Large intestine (tissue), 3 donors: Measurements from ENCODE around the gene DLK1. TPM values are rescaled to one million over a fixed set of nuclear protein-coding genes. Genes with fewer than 3 reads are reported as not detected.
A peak's percentile ranks its signal among the peaks of the same experiment; 100 is the strongest.

ENCODE experiments used
- DNase-seq, 2 donors: peaks; one replicate each; pipeline versions ENCODE4 v3.0.0 to v3.0.0-alpha.2; 2013
- H3K27ac ChIP-seq: one replicate; pipeline ENCODE4 v1.5.1; 2013; ENCODE audit warnings: low read length
- H3K27me3 ChIP-seq: 2 replicates; pipeline ENCODE4 v1.6.1; 2013; ENCODE audit warnings: low read length; ENCODE audit not compliant: control insufficient read depth, insufficient read depth
- H3K36me3 ChIP-seq: 2 replicates; pipeline ENCODE4 v1.6.1; 2013; ENCODE audit warnings: low read length; ENCODE audit not compliant: control insufficient read depth, insufficient read depth
- H3K4me1 ChIP-seq: one replicate; pipeline ENCODE4 v1.6.1; 2013; ENCODE audit warnings: low read length; ENCODE audit not compliant: control insufficient read depth, insufficient read depth
- H3K4me3 ChIP-seq: one replicate; pipeline ENCODE4 v1.5.1; 2013; ENCODE audit warnings: low read length
- H3K9me3 ChIP-seq: one replicate; pipeline ENCODE4 v1.6.1; 2013; ENCODE audit warnings: mild to moderate bottlenecking, low read depth, low read length, moderate library complexity; ENCODE audit not compliant: control insufficient read depth
- WGBS: methylation state at CpG from one replicate; pipeline ENCODE4 v1.1.5; 2013; ENCODE audit warnings: low lambda C conversion rate; ENCODE audit not compliant: insufficient coverage; 5-methylcytosine and 5-hydroxymethylcytosine counted together
- polyA plus RNA-seq: library from polyadenylated mRNA; unstranded; fragments of 120-200 nt; gene quantifications from one replicate; pipeline ENCODE4 v1.2.1, GENCODE V29; 2013

DLK1 gene
- polyA plus RNA-seq, 1 donor = 25.2 TPM

DNA sequence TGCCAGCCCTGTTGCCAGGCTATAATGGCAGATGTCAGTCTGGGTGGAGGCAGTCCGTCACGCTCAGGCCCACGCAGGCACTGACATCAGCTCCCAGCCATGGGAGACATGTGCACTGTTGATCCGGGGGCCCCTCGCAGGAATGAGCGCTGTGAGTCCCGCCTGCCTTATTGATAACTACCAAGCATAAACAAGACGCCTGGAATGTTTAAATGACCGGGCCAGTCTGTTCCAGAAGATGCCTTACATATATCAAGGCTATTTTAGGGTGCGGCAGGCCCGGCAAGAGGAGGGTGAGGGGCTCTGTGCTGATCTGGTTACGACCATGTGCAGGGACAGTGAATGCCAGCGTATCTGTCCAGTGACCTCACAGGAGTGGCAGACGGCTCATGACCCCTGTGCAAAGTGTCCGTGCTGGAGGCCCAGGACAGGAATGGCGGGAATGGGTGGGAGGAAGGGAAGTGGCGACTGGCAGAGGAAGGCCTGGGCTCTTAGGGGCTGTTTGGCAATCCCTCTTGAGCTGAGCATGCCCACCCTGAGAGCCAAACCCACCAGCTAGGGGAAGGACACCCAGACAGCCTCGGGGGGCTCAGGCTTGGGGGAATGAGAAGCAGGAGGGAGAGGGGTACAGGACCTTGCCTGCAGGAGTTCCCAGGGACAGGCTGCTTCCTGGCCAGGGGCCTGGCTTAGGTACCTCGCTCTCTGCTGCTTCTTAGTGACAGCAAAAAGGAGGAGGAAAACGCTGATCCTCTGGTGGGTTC lies 49.3 kb downstream of the DLK1 start:
- H3K4me1 ChIP-seq = no peaks in the 10 kb centered on the region
- peak; percentile 19 to 24 for DNase-seq
- no peak overlapping the region for H3K27ac ChIP-seq
- no CpG with 5 or more reads among the region's 20 CpGs for WGBS
- peaks cover 3% of the 10 kb centered on the region for H3K9me3 ChIP-seq
- no peaks in the 10 kb centered on the region for H3K27me3 ChIP-seq
- no peaks in the 10 kb centered on the region for H3K36me3 ChIP-seq
- no peak overlapping the region for H3K4me3 ChIP-seq

- H3K9me3 ChIP-seq = no peaks in the 10 kb centered on the region
- no peak overlapping the region for H3K27ac ChIP-seq
- H3K27me3 ChIP-seq = no peaks in the 10 kb centered on the region
- no peak overlapping the region for H3K4me3 ChIP-seq
- DNase-seq = no peak
- H3K4me1 ChIP-seq = no peaks in the 10 kb centered on the region
- no CpG with 5 or more reads among the region's 14 CpGs for WGBS
- no peaks in the 10 kb centered on the region for H3K36me3 ChIP-seq
Observed at GRCh38 chr14:100776681-100777365, 50.1 kb downstream of the DLK1 start.

DNA sequence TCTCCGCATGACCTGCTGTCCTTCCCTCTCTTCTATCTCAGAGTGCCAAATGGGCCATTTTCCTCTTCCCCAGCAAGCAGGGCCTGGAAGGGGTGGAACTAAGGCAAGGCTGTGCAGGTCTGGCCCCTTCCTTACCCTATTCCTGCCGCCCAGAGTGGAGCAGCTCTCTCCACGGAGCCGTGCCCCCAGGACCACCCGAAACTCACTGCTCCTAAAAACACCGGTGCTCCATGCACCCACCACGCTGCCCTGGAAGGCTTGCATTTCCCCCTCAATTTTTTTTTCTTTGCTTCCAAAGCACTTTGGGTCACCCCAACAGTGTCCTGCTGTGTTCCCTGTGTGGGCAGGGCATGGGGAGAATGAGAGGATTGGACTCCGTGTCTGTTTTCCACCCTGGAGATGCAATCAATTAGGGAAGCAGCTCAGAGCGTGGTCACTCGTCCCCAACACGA lies 50.7 kb downstream of the DLK1 start:
- Histone ChIP-seq H3K36me3 (no peaks in the 10 kb centered on the region), H3K4me1 (no peaks in the 10 kb centered on the region), H3K4me3 (no peak overlapping the region), H3K27ac (no peak overlapping the region), H3K27me3 (no peaks in the 10 kb centered on the region), H3K9me3 (no peaks in the 10 kb centered on the region)
- no peak for DNase-seq
- WGBS = no CpG with 5 or more reads among the region's 11 CpGs

GRCh38 chr14:100777818-100778525 lies 51.3 kb downstream of the DLK1 start:
- WGBS = no CpG with 5 or more reads among the region's 22 CpGs
- no peaks in the 10 kb centered on the region for H3K36me3 ChIP-seq
- H3K27ac ChIP-seq = no peak overlapping the region
- H3K9me3 ChIP-seq = no peaks in the 10 kb centered on the region
- no peak for DNase-seq
- no peaks in the 10 kb centered on the region for H3K27me3 ChIP-seq
- no peak overlapping the region for H3K4me3 ChIP-seq
- H3K4me1 ChIP-seq = no peaks in the 10 kb centered on the region

- Histone ChIP-seq H3K27ac (no peak overlapping the region), H3K9me3 (no peaks in the 10 kb centered on the region), H3K4me3 (no peak overlapping the region), H3K36me3 (no peaks in the 10 kb centered on the region), H3K4me1 (no peaks in the 10 kb centered on the region), H3K27me3 (no peaks in the 10 kb centered on the region)
- no CpG with 5 or more reads among the region's 7 CpGs for WGBS
- no peak for DNase-seq
Observed at GRCh38 chr14:100778526-100778882, 51.8 kb downstream of the DLK1 start.

DNA sequence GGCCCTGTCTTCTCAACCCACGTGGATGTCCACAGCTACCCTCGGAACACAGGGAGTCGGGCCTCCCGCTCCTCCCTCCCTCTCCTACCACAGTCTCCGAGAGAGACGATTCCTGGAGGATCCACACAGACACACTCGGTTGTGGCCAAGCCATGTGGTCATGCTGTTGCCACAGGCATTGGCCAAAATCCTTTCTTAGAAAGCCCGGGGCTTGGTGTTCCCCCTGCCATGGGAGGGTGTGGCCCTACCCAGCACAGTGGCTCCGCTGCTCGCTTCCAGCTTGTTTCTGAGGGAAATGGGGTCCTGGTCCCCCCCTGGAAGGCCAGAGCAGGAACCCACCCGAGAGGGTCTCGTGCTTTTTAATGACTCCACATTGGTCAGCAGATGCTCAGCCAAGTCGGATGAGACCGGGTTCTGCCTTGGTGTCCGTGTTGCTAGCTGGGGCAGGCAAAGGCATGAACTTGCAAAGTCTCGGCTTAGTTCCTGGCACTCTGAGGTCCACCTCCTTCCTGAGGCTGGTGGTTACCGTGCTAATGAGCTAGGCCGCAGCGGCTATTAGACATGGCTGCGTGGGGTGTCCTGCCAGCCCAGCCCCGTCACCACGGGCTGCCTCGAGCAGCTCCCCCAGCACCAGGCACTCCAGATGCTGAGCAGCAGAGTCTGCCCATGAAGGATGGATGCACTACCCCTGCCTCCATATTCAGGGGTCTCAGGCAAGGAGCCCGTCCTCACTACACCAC lies 52.4 kb downstream of the DLK1 start:
- no peak for DNase-seq
- Histone ChIP-seq H3K27me3 (no peaks in the 10 kb centered on the region), H3K27ac (no peak overlapping the region), H3K4me3 (no peak overlapping the region), H3K9me3 (no peaks in the 10 kb centered on the region), H3K4me1 (no peaks in the 10 kb centered on the region), H3K36me3 (no peaks in the 10 kb centered on the region)
- WGBS = no CpG with 5 or more reads among the region's 24 CpGs

GRCh38 chr14:100779691-100780080 lies 53.0 kb downstream of the DLK1 start:
- H3K27ac ChIP-seq = no peak overlapping the region
- H3K27me3 ChIP-seq = no peaks in the 10 kb centered on the region
- H3K4me1 ChIP-seq = no peaks in the 10 kb centered on the region
- H3K36me3 ChIP-seq = no peaks in the 10 kb centered on the region
- no CpG with 5 or more reads among the region's 13 CpGs for WGBS
- no peaks in the 10 kb centered on the region for H3K9me3 ChIP-seq
- no peak overlapping the region for H3K4me3 ChIP-seq
- no peak for DNase-seq

GRCh38 chr14:100780246-100780645 lies 53.6 kb downstream of the DLK1 start:
- no peak overlapping the region for H3K4me3 ChIP-seq
- H3K36me3 ChIP-seq = no peaks in the 10 kb centered on the region
- WGBS = 100% methylated on average over 2 of the region's 12 CpGs
- no peaks in the 10 kb centered on the region for H3K27me3 ChIP-seq
- no peak for DNase-seq
- H3K27ac ChIP-seq = no peak overlapping the region
- H3K4me1 ChIP-seq = no peaks in the 10 kb centered on the region
- no peaks in the 10 kb centered on the region for H3K9me3 ChIP-seq

DNA sequence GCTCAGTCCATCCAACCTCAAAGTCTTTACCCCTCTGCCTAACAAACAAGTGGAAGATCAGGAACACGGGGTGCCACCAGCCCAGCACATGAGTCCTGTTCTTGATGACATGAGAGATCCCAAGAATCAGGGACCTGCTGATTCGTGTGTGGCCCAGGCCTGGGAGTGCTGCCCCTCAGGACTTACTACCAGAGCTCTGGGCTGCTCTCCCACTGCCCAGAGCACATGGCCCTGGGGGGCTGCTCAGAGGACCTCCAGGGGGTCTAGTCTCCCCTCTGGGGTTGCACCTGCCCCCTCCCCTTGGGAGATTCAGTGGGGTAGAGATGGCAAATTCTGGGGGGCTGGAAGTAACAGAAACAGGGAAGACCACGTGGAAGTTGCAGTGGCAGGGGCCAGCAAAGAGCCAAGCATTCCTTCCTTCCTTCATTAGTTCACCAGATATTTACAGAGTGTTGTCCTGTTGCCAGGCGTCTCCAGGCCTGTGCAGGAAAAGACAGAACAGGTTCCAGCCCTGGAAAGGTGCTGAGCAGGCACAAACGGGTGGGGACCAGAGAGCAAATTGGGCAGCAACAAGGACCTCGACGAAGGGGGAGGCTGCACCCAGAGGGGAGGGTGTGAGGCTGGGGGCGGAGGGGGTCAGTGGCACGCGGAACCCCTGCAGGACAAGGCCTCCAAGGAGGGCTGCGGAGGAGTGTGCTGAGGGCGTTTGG lies 54.1 kb downstream of the DLK1 start:
- no CpG with 5 or more reads among the region's 12 CpGs for WGBS
- Histone ChIP-seq H3K27ac (no peak overlapping the region), H3K36me3 (no peaks in the 10 kb centered on the region), H3K4me3 (no peak overlapping the region), H3K4me1 (no peaks in the 10 kb centered on the region), H3K9me3 (no peaks in the 10 kb centered on the region), H3K27me3 (no peaks in the 10 kb centered on the region)
- DNase-seq = no peak

- Histone ChIP-seq H3K9me3 (no peaks in the 10 kb centered on the region), H3K36me3 (no peaks in the 10 kb centered on the region), H3K27me3 (no peaks in the 10 kb centered on the region), H3K4me1 (no peaks in the 10 kb centered on the region), H3K27ac (no peak overlapping the region), H3K4me3 (no peak overlapping the region)
- DNase-seq = no peak
- WGBS = 100% methylated on average over 3 of the region's 8 CpGs
Observed at GRCh38 chr14:100781952-100782351, 55.3 kb downstream of the DLK1 start.
